Measurements from ENCODE around the gene ZNF18.
"Not testable (repeated sequence)": the region's sequence is repeated elsewhere in the genome, so short reads cannot be mapped to it uniquely, and the experiment has no call there.

ZNF18 gene

GRCh38 chr17:11986179-11986941, 10.9 kb downstream of the ZNF18 start:
- no peak for DNase-seq (ENCODE audit: low read depth)

DNA sequence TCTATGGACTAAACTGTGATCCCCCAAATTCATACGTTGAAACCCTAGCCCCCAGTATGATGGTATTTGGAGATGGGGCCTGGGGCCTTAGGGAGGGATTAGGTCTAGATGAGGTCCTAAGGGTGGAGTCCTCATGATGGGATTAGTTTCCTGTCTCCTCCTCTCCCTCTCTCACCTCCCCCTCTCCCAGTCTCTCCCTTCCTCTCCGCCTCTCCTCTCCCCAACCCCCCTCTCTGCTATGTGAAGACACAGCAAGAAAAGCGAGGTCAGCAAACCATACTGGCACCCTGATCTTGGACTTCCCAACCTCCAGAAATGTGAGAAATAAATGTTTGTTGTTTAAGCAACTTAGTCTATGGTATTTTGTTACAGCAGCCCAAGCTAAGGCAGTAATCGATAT, 15.4 kb downstream of the ZNF18 start:
- no peak for DNase-seq (ENCODE audit: low read depth)

- no peak for DNase-seq (ENCODE audit: low read depth)
Observed at GRCh38 chr17:11980813-11981212, 16.5 kb downstream of the ZNF18 start.

DNA sequence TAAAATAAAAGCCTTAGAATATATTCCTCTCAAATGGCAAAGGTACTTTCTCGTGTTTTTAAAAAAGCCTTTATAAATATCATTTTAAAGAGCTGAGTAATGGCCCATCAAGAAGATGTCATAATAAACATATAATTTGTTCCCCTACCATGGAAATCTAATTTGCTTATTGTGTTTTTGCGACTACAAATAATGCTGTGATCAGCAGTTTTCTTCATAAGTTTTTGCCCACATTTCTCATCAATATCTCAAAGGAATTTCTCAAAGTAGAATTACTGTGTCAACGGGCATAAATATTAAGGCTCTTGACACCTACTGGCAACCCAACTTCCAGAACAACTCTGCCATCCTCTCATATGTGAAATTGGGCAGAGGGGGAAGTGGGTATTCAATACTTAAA, 17.5 kb downstream of the ZNF18 start:
- DNase-seq (ENCODE audit: low read depth) = no peak

- not testable (repeated sequence) for DNase-seq (ENCODE audit: low read depth)
Observed at GRCh38 chr17:11972741-11973140, 24.5 kb downstream of the ZNF18 start.

- no peak for DNase-seq (ENCODE audit: low read depth)
Observed at GRCh38 chr17:11969565-11969964, 27.7 kb downstream of the ZNF18 start.

DNA sequence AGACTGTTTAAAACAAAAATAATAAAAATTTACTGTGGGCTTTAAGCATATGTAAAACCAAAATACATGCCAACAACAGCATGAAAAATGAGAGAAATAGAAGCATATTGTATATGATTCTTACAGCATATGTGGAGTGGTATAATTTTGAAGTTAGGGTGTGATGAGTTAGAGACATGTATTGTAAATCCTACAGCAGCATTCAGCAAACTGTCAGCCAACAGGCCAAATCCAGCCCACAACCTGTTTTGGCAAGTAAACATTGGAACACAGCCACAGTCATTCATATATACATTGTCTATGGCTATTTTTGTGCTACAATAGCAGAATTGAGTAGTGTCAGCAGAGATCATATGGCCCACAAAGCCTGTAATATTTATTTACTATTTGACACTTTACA, 42.3 kb downstream of the ZNF18 start:
- DNase-seq (ENCODE audit: low read depth) = no peak

- no peak for DNase-seq (ENCODE audit: low read depth)
Observed at GRCh38 chr17:11953924-11954323, 43.4 kb downstream of the ZNF18 start.

- no peak for DNase-seq (ENCODE audit: low read depth)
Observed at GRCh38 chr17:11952610-11953009, 44.7 kb downstream of the ZNF18 start.

DNA sequence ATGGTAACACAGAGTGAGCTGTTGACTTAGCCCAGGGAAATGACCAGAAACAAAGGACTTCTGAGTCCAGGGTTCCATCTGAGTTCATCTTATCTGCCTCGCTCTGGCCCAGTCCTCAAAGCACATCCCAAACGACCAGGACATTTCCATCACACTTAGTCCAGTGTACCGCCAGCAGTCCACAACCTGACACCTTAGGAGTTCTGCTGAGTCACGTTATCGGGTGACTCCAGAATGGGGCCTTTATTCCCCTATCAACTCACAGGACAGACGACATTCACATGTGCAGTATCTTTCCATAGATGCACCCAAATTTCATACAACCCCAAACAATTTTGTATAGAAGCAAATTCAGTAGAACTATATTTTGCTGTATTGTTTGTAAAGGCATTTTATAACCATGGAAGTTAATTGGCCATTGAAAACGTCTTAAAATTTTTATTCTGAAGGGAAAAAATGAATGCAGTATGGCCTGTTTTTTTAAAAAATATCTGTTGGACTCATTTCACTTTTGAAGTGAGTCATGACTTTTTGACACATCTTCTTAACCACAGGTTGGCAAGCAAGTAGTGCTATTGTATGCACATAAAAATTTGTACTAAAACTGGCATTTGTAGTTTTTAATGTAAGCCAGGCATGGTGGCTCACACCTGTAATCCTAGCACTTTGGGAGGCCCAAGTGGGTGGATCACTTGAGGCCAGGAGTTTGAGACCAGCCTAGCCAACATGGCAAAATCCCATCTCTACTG, 46.3 kb downstream of the ZNF18 start:
- no peak for DNase-seq (ENCODE audit: low read depth)

DNA sequence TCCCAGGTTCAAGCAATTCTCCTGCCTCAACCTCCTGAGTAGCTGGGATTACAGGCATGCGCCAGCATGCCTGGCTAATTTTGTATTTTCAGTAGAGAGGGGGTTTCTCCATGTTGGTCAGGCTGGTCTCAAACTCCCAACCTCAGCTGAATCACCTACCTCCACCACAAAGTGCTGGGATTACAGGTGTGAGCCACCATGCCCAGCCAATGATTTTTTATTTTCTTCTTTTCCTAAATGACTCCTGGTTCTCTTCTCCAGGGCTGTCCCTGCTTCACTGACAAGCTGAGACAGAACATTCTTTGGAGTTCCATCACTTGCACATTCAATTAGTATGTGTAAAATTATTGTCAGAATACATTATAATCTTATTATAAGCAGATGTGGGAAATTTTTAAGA, 47.7 kb downstream of the ZNF18 start:
- not testable (repeated sequence) for DNase-seq (ENCODE audit: low read depth)

DNA sequence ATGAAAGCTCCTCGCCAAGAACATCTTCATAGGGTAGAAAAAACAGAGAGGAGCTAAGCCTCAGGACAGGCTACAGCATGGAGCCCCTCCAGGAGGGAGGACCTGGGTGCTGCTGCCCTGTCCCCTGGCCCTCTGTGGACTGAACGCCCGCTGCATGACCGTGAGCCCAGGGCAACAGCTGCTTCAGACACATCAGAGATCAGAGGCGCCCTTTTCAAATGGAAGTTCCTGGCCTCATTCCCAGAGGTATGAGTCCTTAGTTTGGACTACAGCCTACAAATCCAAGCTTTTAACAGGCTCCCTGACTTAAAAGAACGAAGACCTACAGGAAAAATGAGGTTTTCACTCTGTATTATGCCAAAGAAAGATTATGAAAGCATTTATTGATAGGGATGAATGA, 48.5 kb downstream of the ZNF18 start:
- no peak for DNase-seq (ENCODE audit: low read depth)

- no peak for DNase-seq (ENCODE audit: low read depth)
Observed at GRCh38 chr17:11944587-11944986, 52.7 kb downstream of the ZNF18 start.

DNA sequence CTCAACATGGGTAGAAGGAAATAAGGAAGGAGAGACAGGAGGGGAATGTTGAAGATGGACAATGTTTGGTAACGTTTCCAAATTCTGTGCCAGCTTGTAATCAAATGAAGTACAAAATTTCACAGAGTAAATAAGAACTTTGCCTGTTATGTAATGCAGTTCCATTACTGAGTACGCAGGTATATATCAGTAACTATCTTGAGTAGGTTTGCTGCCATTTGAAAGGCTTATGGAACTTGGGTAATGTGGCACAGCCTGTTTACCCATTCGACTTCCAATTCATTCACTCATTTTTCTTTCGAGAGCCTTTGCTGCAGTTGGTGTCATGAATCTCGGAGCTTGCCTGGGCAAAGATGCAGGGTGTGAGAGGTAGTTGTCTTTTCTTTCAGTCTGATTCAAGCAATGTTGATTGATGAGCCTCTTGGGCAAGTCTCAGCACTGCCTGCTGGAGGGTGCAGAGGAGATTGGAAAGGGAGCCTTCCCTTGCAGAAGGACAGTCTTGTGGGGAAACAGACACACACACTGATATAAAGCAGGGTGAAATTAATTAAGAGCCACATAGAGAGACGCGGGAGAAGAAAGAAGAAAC, 53.4 kb downstream of the ZNF18 start:
- DNase-seq (ENCODE audit: low read depth) = no peak

- not testable (repeated sequence) for DNase-seq (ENCODE audit: low read depth)
Observed at GRCh38 chr17:11943086-11943485, 54.2 kb downstream of the ZNF18 start.

GRCh38 chr17:11940904-11941303, 56.4 kb downstream of the ZNF18 start:
- DNase-seq (ENCODE audit: low read depth) = no peak

GRCh38 chr17:11935734-11936406, 61.4 kb downstream of the ZNF18 start:
- DNase-seq (ENCODE audit: low read depth) = no peak

DNA sequence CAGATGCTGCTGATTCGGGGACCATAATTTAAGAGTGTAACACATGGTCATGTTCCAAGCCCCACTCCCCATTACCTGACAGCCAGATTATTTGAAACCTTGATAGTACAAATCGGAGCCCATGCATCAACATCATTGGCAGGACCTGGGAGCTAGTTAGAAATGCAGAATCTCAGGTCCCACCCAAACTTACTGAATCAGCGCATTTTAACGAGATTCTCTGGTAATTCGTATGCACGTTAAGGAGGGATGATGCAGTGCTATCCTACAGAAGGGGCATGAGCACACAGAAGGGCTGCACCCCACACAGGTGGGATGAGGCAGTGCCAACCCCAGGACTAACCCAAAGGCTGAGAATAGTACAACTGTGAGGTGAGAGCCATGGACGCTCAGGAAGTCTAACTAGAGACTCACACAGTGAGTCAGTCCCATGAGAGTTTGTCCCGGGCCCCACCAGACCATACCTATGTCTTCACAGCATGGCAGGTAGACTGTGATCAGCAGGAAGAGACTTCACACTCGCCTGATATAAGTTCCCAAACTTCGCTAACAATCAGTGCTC, 64.9 kb downstream of the ZNF18 start:
- DNase-seq (ENCODE audit: low read depth) = no peak

GRCh38 chr17:11928436-11928835, 68.8 kb downstream of the ZNF18 start:
- DNase-seq (ENCODE audit: low read depth) = no peak

Measured in stimulated activated CD8-positive, alpha-beta memory T cell treated with anti-CD3 and anti-CD28 coated beads, Interleukin-15, amount 100 ng/mL, for 1 hour (primary cell).